ENCODE results near the gene ZNF100.
A peak's percentile ranks its signal among the peaks of the same experiment; 100 is the strongest.
"Not testable (repeated sequence)": the region's sequence is repeated elsewhere in the genome, so short reads cannot be mapped to it uniquely, and the experiment has no call there.

ZNF100 gene

GRCh38 chr19:21699197-21699596 is 68.2 kb downstream of the ZNF100 start:
- DNase-seq, result no peak

- peak in 1 of 2 donors; percentile 54 for DNase-seq
These were observed 69.2 kb downstream of the ZNF100 start for GRCh38 chr19:21698215-21698614.

- no peak for DNase-seq
These were observed 69.7 kb downstream of the ZNF100 start for GRCh38 chr19:21697698-21698097.

- no peak for DNase-seq
These were observed 73.0 kb downstream of the ZNF100 start for GRCh38 chr19:21694171-21694906.

- no peak for DNase-seq
These were observed 74.0 kb downstream of the ZNF100 start for GRCh38 chr19:21693399-21693798.

GRCh38 chr19:21691661-21692060 is 75.7 kb downstream of the ZNF100 start:
- no peak for DNase-seq

- no peak for DNase-seq
These were observed 78.9 kb downstream of the ZNF100 start for GRCh38 chr19:21688464-21688863.

- DNase-seq, result no peak
These were observed 86.7 kb downstream of the ZNF100 start for GRCh38 chr19:21680671-21681070.

- DNase-seq, result no peak
These were observed 87.4 kb downstream of the ZNF100 start for GRCh38 chr19:21680026-21680425.

- DNase-seq, result peak in 1 of 2 donors; percentile 4
These were observed 89.5 kb downstream of the ZNF100 start for GRCh38 chr19:21677696-21678418.

- DNase-seq, result no peak
These were observed 92.9 kb downstream of the ZNF100 start for GRCh38 chr19:21674454-21674853.

- DNase-seq, result not testable (repeated sequence)
These were observed 93.9 kb downstream of the ZNF100 start for GRCh38 chr19:21673479-21673878.
